GM10847 (cell line): ENCODE data around the gene MPZ.

Source experiments
- POLR2A ChIP-seq: IDR thresholded peaks from 2 replicates; pipeline ENCODE4 v1.6.1; 2011; ENCODE audit not compliant: insufficient read length; ENCODE audit errors: extremely low read depth

MPZ gene

GRCh38 chr1:161309868-161310267 is at the start of gene MPZ:
TSS of gene MPZ (minus strand) at chr1:161309968. CDS start at chr1:161309905, 63 bp downstream.
- no peak for TF ChIP-seq POLR2A

DNA sequence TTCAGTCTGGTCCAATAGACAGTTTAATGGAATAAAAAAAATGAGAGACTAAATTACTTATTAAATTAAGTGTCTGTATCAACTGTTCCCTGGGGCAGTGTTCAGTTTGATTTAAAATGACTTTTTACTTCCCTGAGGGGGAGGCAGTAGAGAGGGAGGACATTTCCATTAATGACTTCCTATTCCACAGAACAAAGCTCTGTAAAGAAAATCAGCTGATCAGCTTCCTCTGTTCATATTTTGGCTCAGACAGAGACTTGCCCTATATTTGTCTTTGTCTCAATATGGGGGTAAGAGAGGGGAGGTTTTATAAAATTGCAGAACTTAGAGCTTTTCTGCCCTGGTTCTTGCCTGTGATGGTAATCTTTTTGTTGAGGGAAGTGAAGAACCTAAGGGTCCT is 49.5 kb upstream of the MPZ start:
- no peak for TF ChIP-seq POLR2A

- TF ChIP-seq POLR2A = no peak
These were observed 47.3 kb upstream of the MPZ start for GRCh38 chr1:161357073-161357472.

GRCh38 chr1:161351482-161351881 is 41.7 kb upstream of the MPZ start:
- no peak for TF ChIP-seq POLR2A

DNA sequence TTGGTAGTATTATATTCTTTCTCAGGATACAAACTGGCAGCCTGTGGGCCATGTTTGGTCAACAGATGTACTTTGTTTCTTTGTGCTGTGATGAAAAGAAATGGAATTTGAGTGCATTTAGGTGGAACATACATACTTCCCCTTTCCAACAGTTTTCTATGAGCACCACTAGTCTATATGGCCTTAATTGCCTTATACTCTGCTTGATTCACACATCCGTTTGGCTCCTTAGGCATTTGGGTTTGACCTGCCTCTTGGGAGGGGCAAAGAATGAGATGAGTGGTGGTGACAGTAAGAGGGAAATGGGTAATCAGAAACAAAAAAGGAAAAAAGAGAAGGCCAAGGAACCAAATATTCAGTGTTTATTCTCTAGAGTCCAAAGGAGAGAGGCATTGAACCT is 40.9 kb upstream of the MPZ start:
- no peak for TF ChIP-seq POLR2A

- TF ChIP-seq POLR2A = no peak
These were observed 33.1 kb upstream of the MPZ start for GRCh38 chr1:161342821-161343220.

DNA sequence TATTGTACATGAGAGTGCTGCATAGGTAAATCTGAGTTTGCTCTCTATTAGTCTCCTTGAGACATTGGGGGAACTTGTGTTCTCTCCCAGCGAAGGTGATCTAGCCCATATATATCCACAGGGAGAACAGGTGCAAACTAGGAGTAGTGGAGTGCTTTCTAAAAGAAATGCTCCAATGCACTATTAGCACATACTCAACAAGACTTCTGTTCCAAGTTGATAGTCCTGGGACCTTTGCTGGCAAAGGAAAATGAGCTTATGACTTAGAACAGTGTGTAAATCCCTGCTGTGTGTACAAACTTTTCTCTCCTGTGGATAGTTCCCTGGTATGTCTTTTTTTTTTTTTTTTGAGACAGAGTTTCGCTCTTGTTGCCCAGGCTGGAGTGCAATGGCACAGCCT is 32.4 kb upstream of the MPZ start:
- no peak for TF ChIP-seq POLR2A

GRCh38 chr1:161335796-161336195 is 26.0 kb upstream of the MPZ start:
- TF ChIP-seq POLR2A = no peak

GRCh38 chr1:161333166-161333565 is 23.4 kb upstream of the MPZ start:
- TF ChIP-seq POLR2A = no peak

GRCh38 chr1:161330346-161330745 is 20.6 kb upstream of the MPZ start:
- no peak for TF ChIP-seq POLR2A

DNA sequence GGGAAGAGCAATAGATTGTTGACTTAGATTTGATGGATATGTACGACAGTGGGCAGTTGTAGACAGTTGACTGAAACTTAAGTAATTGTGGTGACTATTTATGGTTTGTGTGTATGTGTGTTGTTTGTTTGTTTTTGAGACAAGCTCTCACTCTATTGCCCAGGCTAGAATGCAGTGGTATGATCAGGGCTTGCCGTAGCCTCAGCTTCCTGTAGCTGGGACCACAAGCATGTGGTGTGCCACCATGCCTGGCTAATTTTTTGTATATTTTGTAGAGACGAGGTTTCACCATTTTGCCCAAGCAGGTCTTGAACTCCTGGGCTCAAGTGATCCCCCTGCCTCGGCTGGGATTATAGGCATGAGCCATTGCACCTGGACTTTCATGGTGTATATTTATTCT is 14.3 kb upstream of the MPZ start:
- TF ChIP-seq POLR2A = no peak

GRCh38 chr1:161314201-161314981 is 4.6 kb upstream of the MPZ start, which contains the start of gene SDHC:
TSS of gene SDHC (plus strand) at chr1:161314381. CDS start at chr1:161314406, 25 bp downstream.
- peak; percentile 90 for TF ChIP-seq POLR2A

GRCh38 chr1:161313554-161314200 is 3.9 kb upstream of the MPZ start:
- no peak for TF ChIP-seq POLR2A

DNA sequence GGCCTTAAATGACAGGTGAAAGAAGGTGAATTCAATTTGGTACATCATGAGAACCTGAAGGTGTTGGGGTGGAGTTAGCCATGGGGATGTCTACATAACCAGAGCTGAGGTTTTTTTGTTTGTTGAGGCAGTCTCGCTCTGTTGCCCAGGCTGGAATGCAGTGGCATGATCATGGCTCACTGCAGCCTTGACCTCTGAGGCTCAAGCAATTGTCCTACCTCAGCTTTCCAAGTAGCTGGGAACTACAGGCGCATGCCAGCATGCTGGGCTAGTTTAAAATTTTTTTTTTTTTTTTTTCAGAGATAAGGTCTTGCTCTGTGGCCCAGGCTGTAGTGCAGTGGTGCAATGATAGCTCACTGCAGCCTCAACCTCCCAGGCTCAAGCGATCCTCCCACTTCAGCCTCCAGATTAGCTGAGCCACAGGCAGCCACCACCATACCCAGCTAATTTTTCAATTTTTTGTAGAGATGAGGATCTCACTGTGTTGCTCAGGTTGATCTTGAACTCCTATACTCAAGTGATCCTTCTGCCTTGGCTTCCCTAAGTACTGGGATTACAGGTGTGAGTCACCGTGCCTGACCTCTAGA is 1.9 kb upstream of the MPZ start:
- TF ChIP-seq POLR2A = no peak

GRCh38 chr1:161307892-161308638 is 1.7 kb downstream of the MPZ start:
- TF ChIP-seq POLR2A = no peak

DNA sequence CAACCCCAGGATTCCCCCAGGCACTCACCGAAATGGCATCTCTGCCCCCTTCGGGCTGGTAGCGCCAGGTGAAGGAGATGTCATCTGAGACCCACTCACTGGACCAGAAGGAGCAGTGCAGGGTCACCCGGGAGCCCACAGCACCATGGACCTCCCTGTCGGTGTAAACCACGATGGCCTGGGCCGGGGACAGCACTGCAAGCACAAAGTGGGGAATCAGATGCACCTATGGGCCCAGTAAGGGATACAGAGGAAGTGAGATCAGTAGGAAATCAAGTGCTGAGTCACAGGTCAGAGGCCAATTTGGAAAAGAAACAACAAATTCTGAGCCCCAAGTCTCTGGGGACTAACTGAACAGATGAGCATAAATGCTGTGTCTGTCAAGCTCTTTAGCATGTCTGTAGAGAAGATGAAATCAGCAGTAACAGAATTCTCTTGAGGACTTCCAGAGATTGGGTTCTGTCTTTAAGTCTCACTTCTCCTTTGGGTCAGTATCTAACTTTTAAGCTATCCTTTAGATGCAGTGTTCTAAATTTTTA is 2.5 kb downstream of the MPZ start:
- TF ChIP-seq POLR2A = no peak
